IPS DF 4.7 (cell line): ENCODE results near the gene LSG1.
A peak's percentile ranks its signal among the peaks of the same experiment; 100 is the strongest.

ENCODE experiments used
- DNase-seq: peaks from one replicate; pipeline ENCODE4 v3.0.0-alpha.2; 2013; ENCODE audit warnings: low spot score; ENCODE audit errors: extremely low read depth

LSG1 gene

GRCh38 chr3:194687638-194688199, 15.7 kb upstream of the LSG1 start:
- DNase-seq = no peak

- no peak for DNase-seq
These were observed 15.0 kb upstream of the LSG1 start for GRCh38 chr3:194686816-194687637.

GRCh38 chr3:194686414-194686815, 14.4 kb upstream of the LSG1 start:
- no peak for DNase-seq

DNA sequence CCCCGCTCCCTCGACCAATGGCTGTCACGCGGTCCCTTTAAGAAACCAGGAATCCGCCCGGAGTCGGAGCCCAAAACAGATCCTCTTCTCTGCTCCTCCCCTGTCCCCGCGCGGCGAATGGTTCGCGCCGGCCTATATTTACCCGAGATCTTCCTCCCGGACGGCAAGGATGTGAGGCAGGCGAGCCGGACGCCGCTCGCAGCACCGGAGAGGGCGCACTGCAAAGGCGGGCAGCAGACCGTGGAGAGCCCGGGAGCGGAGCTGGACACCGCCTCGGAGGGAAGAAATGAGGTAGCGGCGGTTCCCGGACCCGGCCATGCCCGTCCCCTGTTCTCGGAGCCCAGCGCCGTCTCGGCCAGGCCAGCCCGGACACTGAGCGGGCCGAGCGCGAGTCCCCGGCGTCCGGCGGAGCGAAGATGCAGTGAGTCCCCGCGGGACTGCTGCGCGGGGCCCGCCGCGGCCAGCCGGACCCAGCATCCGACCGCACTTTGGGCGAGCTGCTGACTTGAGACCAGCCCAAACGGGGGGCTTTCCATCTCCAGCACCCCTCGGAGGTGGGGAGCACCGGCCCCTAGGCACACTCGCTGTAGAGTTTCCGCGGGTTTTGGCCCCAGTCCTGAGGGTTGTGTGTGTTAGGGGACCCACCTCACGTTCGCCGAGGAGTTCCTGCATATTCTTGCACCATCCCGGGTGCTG, 13.9 kb upstream of the LSG1 start, which contains the start of gene FAM43A:
TSS of gene FAM43A (plus strand) at position 166 of the 696 bp plus-strand sequence. CDS start 944 bp downstream, outside the sequence.
- no peak for DNase-seq

DNA sequence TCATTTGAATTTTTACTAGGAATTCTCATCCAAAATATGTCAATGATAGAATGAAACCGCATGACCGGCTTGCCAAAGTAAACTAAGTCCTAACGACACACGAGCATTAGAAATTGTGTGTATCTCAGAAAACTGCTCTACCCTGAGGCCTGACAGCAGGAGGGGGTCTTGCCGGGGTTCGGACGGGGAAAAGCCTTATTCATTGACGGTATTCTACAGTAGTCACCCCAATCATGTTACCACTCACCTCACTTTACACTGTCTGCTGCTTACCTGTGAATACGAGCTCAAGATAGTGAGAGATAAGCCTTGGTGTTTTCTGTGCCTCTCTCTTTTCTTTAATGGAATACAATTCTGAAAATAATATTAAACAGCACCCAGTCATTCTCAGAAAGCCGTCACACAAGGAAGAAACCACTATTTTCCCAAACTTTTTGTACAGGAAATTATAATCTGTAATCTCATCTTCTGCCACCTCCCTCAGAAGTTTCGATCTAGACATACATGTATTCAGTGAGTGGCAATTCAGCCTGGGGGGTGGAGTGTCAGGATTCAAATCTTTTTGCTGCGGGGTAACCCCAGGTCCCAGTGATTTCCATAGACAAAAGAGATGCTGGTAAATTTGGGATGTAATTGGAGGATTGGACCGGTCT, 13.2 kb upstream of the LSG1 start:
- no peak for DNase-seq

- DNase-seq = no peak
These were observed 11.4 kb upstream of the LSG1 start for GRCh38 chr3:194683380-194683779.

DNA sequence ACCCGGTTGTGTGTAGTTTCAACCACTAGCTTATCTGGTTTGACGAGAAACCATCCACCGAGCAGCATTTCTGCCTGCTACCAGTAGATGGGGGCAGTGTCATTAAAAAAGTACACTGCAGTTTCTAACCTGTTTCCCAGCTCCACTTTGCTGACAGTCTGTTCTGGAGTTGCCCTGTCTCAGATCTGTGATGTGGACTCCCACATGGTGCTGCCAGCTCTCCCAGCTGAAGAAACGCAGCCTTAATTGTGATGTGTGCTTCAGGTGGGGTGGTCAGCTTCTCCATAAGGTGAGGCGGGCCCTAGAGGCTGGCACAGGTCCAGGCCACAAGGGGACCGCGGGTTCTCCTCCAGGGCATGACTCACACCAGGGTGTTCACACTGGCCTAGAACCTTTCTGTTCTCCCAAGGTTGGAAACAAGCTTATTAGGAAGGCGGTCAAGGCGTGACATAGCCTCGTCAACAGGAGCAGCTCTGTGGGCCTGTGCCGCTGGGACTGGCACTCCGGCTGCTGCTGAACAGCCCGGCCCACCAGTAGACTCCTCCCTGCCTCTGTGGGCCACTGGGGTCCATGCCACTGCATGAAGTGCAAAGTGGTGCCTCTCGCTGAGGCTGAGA, 10.8 kb upstream of the LSG1 start:
- peak; percentile 58 for DNase-seq

- DNase-seq = no peak
These were observed 10.2 kb upstream of the LSG1 start for GRCh38 chr3:194682189-194682693.

DNA sequence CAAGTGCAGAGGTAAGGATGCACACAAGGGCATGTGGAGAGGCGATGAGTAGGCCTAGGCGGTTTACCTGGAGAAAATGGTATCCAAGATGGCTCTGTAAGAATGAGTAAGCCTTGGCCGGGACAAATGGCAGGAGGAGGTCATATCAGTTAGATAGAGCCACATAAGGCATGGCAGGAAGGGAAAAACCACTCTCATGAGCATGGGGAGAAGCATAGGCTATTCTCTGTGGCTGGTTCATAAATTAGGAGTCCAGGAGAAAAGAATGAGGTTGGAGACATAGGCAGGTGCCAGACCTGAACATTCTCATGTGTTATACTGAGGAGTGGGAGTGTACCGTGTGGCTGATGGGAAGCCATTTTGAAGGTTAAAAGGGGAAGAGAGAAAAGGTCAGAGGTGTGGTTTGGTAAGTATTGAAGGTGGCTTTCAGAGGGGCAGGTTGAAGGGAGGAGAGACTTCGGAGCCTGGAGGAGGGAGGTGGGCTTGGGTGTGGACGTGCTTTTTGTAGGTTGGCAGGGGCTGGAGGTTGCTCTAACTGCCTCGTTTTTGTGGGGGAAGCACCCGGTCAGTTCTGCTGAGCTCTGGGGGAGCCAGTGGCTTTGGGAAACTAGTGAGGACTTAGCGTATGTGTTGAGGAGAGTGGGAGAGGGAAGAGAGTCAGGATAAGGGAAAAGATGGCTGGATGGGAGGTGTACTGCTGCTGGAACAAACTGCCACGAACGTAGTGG, 9.1 kb upstream of the LSG1 start:
- no peak for DNase-seq

DNA sequence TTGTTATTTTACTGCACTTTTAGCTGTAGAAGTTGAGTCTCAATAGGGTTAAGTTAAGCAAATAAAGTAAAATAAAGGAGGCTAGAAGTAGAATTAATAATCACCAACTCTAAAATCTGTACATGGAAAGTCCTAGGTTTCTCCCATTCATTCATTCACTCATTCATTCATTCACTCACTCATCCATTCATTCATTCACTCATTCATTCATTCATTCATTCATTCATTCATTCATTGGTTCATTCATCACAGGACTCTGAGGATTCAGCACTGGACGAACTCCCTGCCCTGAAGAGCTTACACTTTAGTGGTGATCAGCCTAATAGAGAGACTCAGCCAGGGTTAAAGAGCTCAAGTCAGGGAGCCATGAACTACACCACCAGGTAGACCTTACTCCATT, 4.5 kb upstream of the LSG1 start:
- no peak for DNase-seq

GRCh38 chr3:194675680-194676079, 3.7 kb upstream of the LSG1 start:
- no peak for DNase-seq

DNA sequence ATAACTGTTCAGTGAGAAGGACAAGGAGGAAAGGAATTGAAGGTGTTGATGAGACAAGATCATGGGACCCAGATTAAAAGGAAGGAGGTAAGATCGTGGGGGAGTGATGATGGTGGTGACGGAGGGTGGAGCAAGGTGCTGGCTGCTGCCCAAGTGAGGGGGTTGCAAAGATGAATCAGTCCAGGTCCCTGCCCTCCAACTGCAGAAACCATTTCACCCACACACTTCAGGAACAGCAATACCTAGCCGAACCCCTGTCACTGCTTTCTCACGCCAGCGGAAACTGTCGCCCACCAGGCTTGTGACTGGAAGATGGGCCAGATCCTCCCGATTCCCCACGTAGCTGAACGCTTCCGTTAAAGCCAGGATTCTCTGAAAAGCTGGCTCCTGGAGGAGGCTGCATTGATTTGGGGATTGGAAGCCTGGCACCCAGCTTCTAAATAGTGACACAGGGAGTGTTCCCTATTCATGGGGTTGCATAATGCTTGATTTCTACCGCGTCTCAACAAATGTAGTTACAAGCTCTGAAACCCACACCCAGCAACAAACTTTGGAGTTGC, 3.2 kb upstream of the LSG1 start:
- no peak for DNase-seq

- no peak for DNase-seq
These were observed 1.8 kb upstream of the LSG1 start for GRCh38 chr3:194673761-194674160.

- no peak for DNase-seq
These were observed 885 bp upstream of the LSG1 start for GRCh38 chr3:194672876-194673275.

- DNase-seq = no peak
These were observed 486 bp downstream of the LSG1 start for GRCh38 chr3:194671511-194671899.

- no peak for DNase-seq
These were observed 4.6 kb downstream of the LSG1 start for GRCh38 chr3:194667363-194667762.

GRCh38 chr3:194664857-194665256, 7.1 kb downstream of the LSG1 start:
- no peak for DNase-seq

DNA sequence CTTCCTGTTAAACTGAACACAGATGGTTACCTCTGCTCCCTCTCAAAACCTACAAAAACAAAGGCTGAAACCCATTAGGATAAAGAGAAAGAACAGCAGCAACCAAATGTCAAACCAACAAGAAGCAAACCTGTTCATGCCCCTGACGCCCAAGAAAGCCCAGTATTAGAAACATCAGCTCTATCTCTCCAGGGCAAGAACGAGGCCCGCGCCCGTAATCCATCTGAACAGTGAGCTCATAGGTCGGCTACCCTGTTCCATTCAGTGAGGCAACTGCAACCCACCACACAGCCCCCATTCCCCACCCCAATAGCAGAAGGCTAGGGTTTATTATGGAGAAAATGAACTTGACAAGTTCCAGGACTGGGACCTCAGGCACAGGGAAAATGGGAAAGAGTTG, 10.0 kb downstream of the LSG1 start:
- DNase-seq = no peak

DNA sequence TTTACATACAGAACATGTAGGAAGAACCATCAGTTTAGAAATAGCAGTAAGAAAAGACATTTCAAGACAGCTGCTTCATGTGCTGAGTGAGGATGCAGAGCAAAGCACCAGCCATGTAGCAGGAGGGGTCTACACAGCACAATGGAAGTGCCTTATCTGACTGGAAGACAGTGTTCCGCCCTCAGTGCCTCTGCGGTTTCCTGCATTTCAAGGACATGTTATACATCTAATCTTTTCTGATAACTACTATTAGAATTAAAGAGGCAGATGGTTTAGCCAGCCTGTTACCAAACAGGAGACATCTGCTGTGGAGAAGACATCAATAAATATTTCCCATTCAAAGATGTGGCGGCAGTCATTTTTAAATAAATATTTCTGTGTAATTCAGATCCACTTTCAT, 10.6 kb downstream of the LSG1 start:
- no peak for DNase-seq

- DNase-seq = no peak
These were observed 12.2 kb downstream of the LSG1 start for GRCh38 chr3:194659778-194660177.
